NCI-H2196 (cell line): ENCODE measurements around the gene TMEM53.

Source experiments
- DNase-seq: peaks from one replicate; lab custom pipeline; 2025; ENCODE audit not compliant: unreplicated experiment; lab: John Stamatoyannopoulos, UW

Gene TMEM53

GRCh38 chr1:44631647-44632539 lies 42.4 kb downstream of the TMEM53 start:
- DNase-seq, result peak; percentile 85

- no peak for DNase-seq
Observed at GRCh38 chr1:44631333-44631646, 43.0 kb downstream of the TMEM53 start.

- no peak for DNase-seq
Observed at GRCh38 chr1:44630116-44630515, 44.2 kb downstream of the TMEM53 start.

DNA sequence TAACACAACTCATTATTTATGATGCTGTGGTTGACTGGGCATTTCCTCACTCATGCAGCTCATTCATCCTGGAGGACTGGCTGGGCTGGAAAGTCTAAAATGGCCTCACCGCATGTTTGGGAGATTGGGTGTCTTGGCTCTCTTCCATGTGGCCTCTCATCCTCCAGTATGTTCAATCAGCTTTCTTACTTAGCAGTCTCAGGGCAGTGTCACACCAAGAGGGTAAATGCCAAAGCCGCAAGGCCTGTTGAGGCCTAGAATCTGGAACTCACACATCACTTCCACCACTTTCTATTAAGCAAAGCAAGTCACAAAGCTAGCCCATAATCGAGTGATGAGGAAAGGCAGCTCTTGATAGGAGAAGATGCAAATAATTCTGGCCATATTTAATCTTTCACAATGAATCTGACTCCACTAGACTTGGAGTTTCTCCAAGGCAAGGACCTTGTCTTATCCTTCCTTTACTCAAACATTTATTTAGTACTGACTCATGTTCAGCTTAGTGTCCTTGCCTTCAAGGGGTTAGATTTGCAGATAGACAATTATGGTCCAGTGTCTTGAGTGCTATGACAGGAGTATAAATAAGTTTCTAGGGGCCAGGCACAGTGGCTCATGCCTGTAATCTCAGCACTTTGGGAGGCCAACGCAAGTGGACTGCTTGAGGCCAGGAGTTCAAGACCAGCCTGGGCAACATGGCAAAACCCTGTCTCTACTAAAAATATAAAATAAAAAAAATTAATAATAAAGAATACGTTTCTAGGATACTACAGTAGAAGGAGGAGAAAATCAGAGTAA lies 45.1 kb downstream of the TMEM53 start:
- DNase-seq, result no peak

- DNase-seq, result no peak
Observed at GRCh38 chr1:44625348-44625747, 48.9 kb downstream of the TMEM53 start.

DNA sequence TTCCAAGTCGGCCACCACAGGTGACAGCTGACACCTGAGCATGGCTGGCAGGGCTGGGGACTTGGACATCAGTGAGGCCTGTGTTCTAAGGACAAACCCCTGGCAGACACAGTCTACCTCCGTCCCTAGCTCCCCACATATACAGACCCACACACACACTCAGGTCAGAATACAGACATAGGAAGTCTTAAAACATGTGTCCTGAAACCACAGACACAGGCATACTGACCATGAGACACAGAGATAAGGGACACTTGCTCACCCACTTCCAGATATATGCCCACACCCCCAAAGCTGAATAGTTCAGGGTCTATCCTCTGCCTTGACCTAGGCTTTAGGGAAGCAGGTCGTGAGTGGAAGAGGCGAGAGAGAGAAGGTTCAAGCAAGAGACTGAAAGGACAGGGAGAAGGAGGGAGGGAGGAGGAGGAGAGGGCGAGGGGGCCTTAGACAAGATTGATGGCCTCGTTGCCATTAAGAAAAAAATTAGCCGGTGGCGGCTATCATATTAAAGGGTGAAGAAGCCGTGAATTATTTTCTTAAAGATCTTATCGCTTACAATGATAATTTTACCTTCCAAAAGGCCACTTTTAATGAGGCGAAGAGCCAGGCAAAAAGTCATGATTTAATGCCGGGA lies 49.9 kb downstream of the TMEM53 start:
- DNase-seq, result no peak

GRCh38 chr1:44621841-44622286 lies 52.4 kb downstream of the TMEM53 start:
- no peak for DNase-seq

- DNase-seq, result no peak
Observed at GRCh38 chr1:44620072-44620471, 54.2 kb downstream of the TMEM53 start.

DNA sequence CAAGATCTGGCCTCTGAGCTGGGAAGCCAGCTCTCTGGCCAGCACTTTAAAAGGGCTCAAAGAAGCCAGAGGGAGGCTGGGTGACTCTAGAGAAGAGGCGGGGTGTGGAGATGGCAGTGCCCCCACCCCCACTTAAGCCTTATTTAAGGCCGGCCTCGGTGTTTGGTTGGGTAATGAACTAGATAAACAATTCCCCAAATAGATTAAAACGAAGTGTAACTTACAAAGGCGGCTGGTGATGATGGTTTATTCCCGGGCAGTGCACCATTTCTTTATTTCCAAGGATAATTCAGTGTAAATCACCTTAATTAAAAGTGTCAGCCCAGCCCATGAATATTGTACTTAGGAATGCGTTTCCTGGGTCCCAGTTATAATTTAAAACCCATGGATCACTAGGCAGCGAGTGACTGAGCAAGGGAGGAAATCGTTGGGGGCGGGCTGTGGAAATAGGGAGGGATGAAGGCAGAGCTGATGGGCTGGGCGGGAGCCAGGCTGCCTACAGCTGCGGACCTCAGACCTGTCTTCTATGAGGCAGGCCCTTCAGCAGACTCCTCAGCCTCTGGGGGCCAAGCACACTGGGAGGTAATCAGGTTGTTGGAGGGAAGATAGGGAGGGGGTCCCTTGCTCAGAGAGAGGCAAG lies 54.9 kb downstream of the TMEM53 start:
- DNase-seq, result no peak

GRCh38 chr1:44617703-44618029 lies 56.6 kb downstream of the TMEM53 start:
- DNase-seq, result no peak

DNA sequence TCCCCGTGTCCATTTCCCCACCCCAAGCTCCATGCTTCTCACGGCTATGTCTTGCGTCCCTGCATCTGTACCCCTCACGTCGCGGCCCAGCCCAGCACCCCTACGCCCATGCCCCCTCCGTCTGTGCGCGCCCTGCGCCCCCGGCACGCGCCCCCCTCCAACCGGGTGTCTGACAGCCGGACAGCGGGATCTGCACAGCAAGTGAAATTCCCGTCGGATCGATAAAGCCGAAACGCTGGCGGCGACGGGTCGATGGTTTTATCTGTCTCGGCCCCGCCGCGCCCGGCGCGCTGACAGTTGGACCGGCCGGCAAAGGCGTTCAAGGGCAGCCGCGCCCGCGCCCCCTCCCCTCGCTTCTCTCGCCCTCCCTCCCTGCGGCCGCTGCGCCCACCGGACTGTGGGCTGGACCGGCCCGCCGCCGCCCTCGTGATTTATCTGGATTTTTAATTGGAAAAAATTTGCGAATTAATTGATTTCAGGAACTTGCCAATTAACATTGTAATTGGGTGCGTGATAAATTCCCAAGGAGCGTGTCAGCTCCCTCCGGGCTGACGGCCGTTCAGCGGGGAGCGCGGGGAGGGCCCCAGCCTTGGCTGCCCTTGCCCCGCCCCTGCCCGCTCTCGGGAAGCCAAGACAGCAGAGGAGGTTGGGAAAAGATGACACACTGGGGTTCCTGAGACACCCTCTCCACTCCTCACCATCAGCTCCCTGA lies 57.1 kb downstream of the TMEM53 start:
- no peak for DNase-seq

DNA sequence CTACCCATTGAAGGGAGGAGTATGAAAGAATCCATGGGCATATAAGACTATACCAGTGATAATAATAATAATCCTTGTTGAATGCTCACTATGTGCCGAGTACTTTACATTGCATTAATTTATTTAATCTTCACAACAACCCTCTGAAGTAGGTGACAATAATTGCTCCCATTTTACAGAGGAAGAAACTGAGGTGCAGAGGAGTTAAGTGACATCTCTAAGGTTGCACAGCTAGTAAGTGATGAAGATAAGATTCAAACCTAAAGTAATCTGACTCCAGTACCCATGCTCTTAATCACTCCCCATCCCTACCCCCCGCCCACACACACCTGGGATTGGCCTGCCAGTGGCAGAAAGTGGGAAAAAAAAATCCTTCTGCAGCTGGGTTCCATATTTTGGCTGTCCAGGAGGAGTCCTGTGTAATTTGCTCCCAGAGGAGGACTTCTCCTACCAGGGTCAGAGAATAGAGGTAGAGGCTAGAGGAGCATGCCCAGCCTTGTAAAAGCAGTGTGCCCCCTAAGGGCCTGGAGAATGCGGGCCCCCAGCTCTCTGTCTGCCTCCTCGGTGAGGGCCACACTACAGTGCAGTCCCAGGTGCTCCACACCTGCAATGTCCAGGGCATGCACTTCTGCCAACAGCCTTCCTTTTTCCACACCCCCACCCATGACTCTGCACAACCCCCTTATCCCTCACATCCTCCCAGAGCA lies 57.8 kb downstream of the TMEM53 start:
- DNase-seq, result no peak

DNA sequence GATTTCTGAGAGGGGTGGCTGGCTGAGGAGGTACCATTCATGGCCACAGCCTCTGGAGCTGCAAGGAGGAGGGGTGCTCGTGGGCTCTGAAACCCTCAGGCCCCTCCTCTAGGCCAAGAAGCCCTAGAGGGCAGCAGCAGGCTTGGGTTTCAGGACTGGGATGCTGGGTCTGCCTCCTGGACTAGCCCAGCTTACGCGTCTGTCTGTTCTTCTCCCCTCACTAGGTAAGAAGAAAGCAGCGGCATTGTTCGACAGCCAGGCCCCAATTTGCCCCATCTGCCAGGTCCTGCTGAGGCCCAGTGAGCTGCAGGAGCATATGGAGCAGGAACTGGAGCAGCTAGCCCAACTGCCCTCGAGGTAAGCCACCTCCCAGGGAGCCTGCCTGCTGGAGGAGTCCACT lies 60.3 kb downstream of the TMEM53 start:
- no peak for DNase-seq

DNA sequence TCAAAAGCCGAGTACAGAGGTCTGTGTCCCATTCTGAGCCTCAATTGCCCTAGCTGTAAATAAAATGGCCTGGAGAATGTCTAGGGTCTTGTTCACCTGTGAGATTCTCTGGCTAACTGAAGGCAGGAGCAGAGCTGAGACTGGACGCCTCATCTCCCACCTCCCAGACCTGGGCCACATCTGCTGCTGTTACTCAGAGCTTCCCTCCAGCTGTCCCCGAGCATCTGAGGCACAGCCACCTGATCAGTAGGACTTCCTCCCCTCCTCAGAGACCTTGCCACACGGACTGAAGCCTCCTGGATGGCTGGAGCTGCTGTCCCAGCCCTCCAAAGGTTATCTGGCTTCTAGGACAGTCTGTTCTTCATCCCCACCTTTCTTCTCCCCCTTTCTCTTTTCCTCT lies 62.4 kb downstream of the TMEM53 start:
- no peak for DNase-seq

- no peak for DNase-seq
Observed at GRCh38 chr1:44611419-44611818, 62.9 kb downstream of the TMEM53 start.

GRCh38 chr1:44610527-44611148 lies 63.6 kb downstream of the TMEM53 start:
- DNase-seq, result no peak

GRCh38 chr1:44609768-44610526 lies 64.3 kb downstream of the TMEM53 start:
- no peak for DNase-seq

- DNase-seq, result peak; percentile 25
Observed at GRCh38 chr1:44609412-44609767, 64.9 kb downstream of the TMEM53 start.

DNA sequence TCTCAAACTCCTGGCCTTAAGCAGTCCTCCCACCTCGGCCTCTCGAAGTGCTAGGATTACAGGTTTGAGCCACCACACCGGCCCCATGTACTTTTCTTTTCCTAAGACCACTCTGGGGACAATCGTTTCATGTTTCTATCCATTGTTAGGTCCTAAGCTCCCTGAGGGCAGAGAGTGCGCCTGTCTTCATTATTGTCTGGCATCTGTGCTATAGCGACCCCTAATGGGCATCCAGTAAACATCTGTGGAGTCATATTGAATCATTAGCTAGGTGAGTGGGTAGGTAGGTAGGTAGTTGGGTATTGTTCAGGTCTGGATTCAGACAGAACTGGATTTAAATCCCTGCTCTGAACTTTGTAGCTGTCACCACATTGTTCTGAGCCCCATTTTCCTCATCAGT lies 66.1 kb downstream of the TMEM53 start:
- DNase-seq, result no peak
